Spleen (tissue), 11 donors: ENCODE results near the gene CTNNB1. TPM values are rescaled to one million over a fixed set of nuclear protein-coding genes. Genes with fewer than 3 reads are reported as not detected.

ENCODE experiments used
- DNase-seq: peaks from one replicate; pipeline ENCODE4 v3.0.0-alpha.2; 2020
- H3K27ac ChIP-seq, 8 donors: fragments of 200-600 bp; sonication (generic) in 7 of 8; 1 replicate in 4 of 8; 2 replicates in 4 of 8; pipeline versions ENCODE4 v1.5.0 to v1.8.0; 2016 to 2021; ENCODE audit warnings: inconsistent platforms in 4 of 8, mild to moderate bottlenecking in 4 of 8, moderate library complexity in 1 of 8
- H3K27me3 ChIP-seq, 7 donors: fragments of 200-600 bp; sonication (generic) in 6 of 7; replicated peaks in 1 of 7; 1 replicate in 4 of 7; 2 replicates in 3 of 7; pipeline versions ENCODE4 v1.5.0 to v1.8.0; 2016 to 2021; ENCODE audit warnings: inconsistent platforms in 3 of 7, mild to moderate bottlenecking in 1 of 7
- H3K36me3 ChIP-seq, 6 donors: fragments of 200-600 bp; sonication (generic) in 5 of 6; 1 replicate in 4 of 6; 2 replicates in 2 of 6; pipeline versions ENCODE4 v1.5.0 to v1.8.0; 2016 to 2021; ENCODE audit warnings: inconsistent platforms in 2 of 6
- H3K4me1 ChIP-seq, 6 donors: fragments of 200-600 bp; sonication (generic) in 5 of 6; 1 replicate in 3 of 6; 2 replicates in 3 of 6; pipeline versions ENCODE4 v1.5.0 to v1.8.0; 2016 to 2021; ENCODE audit warnings: inconsistent platforms in 3 of 6
- H3K4me3 ChIP-seq, 8 donors: fragments of 200-600 bp; sonication (generic) in 7 of 8; 1 replicate in 4 of 8; 2 replicates in 4 of 8; pipeline versions ENCODE4 v1.5.0 to v1.8.0; 2016 to 2021; ENCODE audit warnings: inconsistent platforms in 4 of 8, mild to moderate bottlenecking in 4 of 8, moderate library complexity in 2 of 8
- H3K9me3 ChIP-seq, 8 donors: fragments of 200-600 bp; sonication (generic) in 7 of 8; 1 replicate in 4 of 8; 2 replicates in 4 of 8; pipeline versions ENCODE4 v1.5.0 to v1.8.0; 2016 to 2021; ENCODE audit warnings: inconsistent platforms in 4 of 8
- POLR2A ChIP-seq, 3 donors: fragments of 450-650 bp; IDR thresholded peaks; one replicate each; pipeline ENCODE4 v1.5.1; 2017; ENCODE audit warnings: antibody characterized with exemption in 3 of 3, mild to moderate bottlenecking in 1 of 3
- POLR2AphosphoS5 ChIP-seq, 3 donors: sonication (generic); formaldehyde crosslinking; IDR thresholded peaks; one replicate each; pipeline ENCODE4 v1.5.1; 2017; ENCODE audit warnings: antibody characterized with exemption in 3 of 3
- WGBS, 5 donors: extraction: QIAGEN DNeasy Blood & Tissue Kit in 3 of 5; methylation state at CpG; one replicate each; pipeline versions ENCODE4 v1.1.5 to v1.1.7; 2013 to 2018; 5-methylcytosine and 5-hydroxymethylcytosine counted together
- intact Hi-C: fragments of 100-400 bp; cut with DNase I; formaldehyde crosslinking; loops from one replicate; pipeline ENCODE4 v1.15.0; 2023; ENCODE audit warnings: low total_unique reads
- polyA plus RNA-seq, 3 donors: library from polyadenylated mRNA; stranded (reverse); fragments of 200-250 nt; gene quantifications; one replicate each; pipeline ENCODE4 v1.2.1, GENCODE V29; 2013
- total RNA-seq, 7 donors: library from RNA; depleted of rRNA in 3 of 7; stranded (reverse); fragments of >200 nt in 3 of 7; fragmentation: NEBNext Ultra II Directional in 4 of 7; extraction: Animal tissue kit (Norgen Biotek cat#: 25700) in 4 of 7; gene quantifications; one replicate each; pipeline versions ENCODE4 v1.1.0 to v1.2.1, GENCODE V29; 2016 to 2021
- TF ChIP-seq, protein P1 (sequence below), 11 experiments: fragments of 200-600 bp in 7 of 11; fragments of 450-650 bp in 4 of 11; sonication (generic) in 4 of 11; IDR thresholded peaks in 8 of 11; conservative IDR thresholded peaks in 3 of 11; 1 replicate in 7 of 11; 2 replicates in 4 of 11; pipeline versions ENCODE4 v1.4.0 to v1.8.0; 2016 to 2021; ENCODE audit warnings: antibody characterized with exemption in 11 of 11, inconsistent platforms in 4 of 11, mild to moderate bottlenecking in 1 of 11
- donor health status: healthy with polysubstance abuse.
- donor health status: DM: no; HTN: no; CAD: no; lungs with moderate emphysema.
- donor health status: DM: no; HTN: no; CAD: no.
- donor health status: Bipolar disorder and iron deficiency.
- donor health status: healthy.
- donor health status: DM: no; HTN: no; CAD: no.
- donor health status: DM: yes; HTN: yes; CAD: no.

CTNNB1 gene
- total and polyA plus RNA-seq, 10 donors = 48.6 to 347 (median 257) TPM

DNA sequence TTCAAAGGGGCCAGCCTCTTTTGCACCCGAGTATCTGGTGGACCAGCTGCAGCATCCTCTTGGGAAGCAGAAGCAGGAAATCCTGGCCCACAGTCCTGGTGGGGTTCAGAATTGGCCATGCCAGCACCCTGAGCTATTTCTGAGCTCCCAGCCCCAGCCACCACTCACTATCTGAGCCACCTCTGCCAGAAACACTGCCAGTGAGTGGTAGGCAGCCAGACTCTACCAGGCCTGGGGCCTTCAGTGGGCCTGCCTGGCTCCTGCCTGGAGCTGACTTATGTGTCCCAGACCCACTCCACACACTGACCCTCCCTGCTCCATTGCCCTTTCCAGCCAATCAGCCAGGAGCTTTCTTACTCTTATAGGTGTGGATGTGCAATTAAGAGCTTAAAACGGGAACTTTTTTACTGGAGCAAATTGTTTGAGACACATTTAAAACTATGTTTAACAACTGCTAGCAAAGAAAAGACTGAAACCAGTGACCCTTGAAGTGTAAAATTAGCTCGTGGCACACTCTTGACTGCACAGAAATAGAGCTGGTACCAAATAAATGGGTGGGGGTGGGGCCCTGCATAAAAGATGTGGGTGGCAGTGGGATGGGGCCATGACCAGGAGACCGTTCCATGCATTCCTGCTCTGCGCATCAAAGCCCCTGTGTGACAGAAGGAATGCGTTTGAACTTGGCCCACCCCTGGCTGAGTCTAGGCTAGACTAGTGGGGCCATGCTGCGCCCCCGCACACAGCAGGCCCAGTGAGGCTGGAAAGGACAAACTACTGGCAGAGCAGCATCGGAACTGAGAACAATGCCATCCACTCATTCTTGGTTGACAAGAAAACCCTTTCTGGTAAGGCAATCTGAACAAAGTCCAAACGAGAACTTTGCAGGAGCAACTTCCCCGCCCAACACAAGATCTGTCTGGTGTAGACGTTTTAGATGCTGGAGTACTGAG is 48.0 kb downstream of the CTNNB1 start:
- DNase-seq = no peak
- no peak for TF ChIP-seq POLR2A (IDR thresholded peaks at IDR 0.05)
- TF ChIP-seq POLR2AphosphoS5 (IDR thresholded peaks at IDR 0.05) = no peak
- TF ChIP-seq, protein P1, sequence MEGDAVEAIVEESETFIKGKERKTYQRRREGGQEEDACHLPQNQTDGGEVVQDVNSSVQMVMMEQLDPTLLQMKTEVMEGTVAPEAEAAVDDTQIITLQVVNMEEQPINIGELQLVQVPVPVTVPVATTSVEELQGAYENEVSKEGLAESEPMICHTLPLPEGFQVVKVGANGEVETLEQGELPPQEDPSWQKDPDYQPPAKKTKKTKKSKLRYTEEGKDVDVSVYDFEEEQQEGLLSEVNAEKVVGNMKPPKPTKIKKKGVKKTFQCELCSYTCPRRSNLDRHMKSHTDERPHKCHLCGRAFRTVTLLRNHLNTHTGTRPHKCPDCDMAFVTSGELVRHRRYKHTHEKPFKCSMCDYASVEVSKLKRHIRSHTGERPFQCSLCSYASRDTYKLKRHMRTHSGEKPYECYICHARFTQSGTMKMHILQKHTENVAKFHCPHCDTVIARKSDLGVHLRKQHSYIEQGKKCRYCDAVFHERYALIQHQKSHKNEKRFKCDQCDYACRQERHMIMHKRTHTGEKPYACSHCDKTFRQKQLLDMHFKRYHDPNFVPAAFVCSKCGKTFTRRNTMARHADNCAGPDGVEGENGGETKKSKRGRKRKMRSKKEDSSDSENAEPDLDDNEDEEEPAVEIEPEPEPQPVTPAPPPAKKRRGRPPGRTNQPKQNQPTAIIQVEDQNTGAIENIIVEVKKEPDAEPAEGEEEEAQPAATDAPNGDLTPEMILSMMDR (IDR thresholded peaks at IDR 0.05 in 8 of 11, conservative IDR thresholded peaks at IDR 0.05 in 3 of 11) = no peak
- Histone ChIP-seq H3K36me3 (peaks cover 0 to 30% (median 4%) of the 10 kb centered on the region in 6 donors), H3K9me3 (no peaks in the 10 kb centered on the region), H3K27me3 (no peaks in the 10 kb centered on the region), H3K4me3 (no peak overlapping the region), H3K27ac (no peak overlapping the region), H3K4me1 (peaks cover 0 to 10% (median 0%) of the 10 kb centered on the region in 6 donors)
- 81 to 87% (median 86%) methylated on average over 12 of the region's 12 CpGs for WGBS, 5 donors
- intact Hi-C loops = no loop called here

DNA sequence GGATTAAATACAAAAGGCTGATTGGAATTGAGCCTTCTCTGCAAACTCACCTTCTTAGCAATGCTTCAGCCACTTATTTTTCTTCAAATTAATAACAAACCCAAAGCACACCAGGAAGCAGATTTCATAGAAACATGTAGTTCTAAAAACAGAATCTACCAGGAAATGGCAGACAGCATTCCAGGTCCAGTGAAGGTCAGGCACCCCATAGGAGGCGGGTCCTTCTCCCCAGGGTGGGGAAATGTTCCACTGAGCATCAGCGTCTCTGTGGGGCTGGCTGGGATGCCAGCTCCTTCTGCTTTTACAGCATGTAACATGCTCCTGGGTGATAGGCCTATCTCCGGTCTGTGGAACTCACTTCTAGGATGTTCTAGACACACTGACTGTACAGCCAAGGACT is 49.2 kb downstream of the CTNNB1 start:
- WGBS, 5 donors = 57 to 74% (median 67%) methylated on average over 3 of the region's 3 CpGs
- Histone ChIP-seq H3K9me3 (no peaks in the 10 kb centered on the region), H3K27me3 (no peaks in the 10 kb centered on the region), H3K27ac (no peak overlapping the region), H3K4me3 (no peak overlapping the region), H3K4me1 (peaks cover 0 to 10% (median 0%) of the 10 kb centered on the region in 6 donors), H3K36me3 (peaks cover 0 to 27% (median 3%) of the 10 kb centered on the region in 6 donors)
- no peak for DNase-seq
- TF ChIP-seq, protein P1 (IDR thresholded peaks at IDR 0.05 in 8 of 11, conservative IDR thresholded peaks at IDR 0.05 in 3 of 11) = no peak
- no peak for TF ChIP-seq POLR2A (IDR thresholded peaks at IDR 0.05)
- TF ChIP-seq POLR2AphosphoS5 (IDR thresholded peaks at IDR 0.05) = no peak
- intact Hi-C loops = no loop called here

DNA sequence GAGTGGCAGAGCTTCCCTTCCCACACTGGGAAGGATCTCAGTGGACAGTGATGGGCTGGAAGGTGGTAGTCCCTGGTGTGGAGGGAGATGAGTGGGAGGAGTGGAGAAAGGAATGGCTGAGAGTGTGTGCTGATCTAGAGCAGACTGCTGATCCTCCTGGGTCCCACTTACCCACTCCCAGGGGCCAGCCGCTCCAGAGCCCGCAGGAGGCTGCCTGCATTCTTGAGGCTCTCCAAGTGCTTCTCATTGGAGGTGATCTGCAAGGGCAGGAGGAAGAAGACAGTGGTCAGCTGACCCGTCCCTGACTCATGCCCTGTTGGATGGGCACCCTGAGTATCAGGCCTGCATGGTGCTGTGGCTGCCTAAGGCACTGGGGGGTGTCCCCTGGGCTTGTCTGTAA is 50.0 kb downstream of the CTNNB1 start:
- TF ChIP-seq, protein P1 (IDR thresholded peaks at IDR 0.05 in 8 of 11, conservative IDR thresholded peaks at IDR 0.05 in 3 of 11) = no peak
- TF ChIP-seq POLR2A (IDR thresholded peaks at IDR 0.05) (no peak), POLR2AphosphoS5 (IDR thresholded peaks at IDR 0.05) (no peak)
- H3K27ac ChIP-seq = no peak overlapping the region
- H3K4me3 ChIP-seq = no peak overlapping the region
- WGBS, 5 donors = 91 to 98% (median 95%) methylated on average over 3 of the region's 3 CpGs
- H3K9me3 ChIP-seq = no peaks in the 10 kb centered on the region
- peaks cover 0 to 10% (median 0%) of the 10 kb centered on the region in 6 donors for H3K4me1 ChIP-seq
- DNase-seq = no peak
- H3K27me3 ChIP-seq = no peaks in the 10 kb centered on the region
- intact Hi-C loops = no loop called here
- peaks cover 0 to 22% (median 3%) of the 10 kb centered on the region in 6 donors for H3K36me3 ChIP-seq

DNA sequence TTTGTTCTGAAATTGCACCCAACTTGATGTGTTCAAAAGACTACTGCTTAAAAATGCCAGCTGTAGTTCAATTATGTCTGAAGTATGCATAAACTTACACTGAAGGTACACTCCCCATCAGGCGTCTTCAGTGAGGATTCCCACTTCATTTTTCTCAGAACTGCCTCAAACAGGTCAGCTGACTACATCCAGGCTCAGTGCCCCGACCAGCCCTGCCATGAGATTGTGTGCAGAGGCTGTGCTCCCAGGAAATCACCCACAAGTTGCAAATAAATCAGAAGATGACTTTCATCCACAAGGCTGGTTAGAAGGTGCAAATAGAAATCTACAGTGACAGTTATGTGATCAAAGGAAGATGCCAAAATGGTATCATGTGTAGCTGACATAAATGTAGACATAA is 51.5 kb downstream of the CTNNB1 start:
- intact Hi-C loops = no loop called here
- 79 to 93% (median 83%) methylated on average over 2 of the region's 2 CpGs for WGBS, 5 donors
- no peak overlapping the region for H3K4me3 ChIP-seq
- H3K36me3 ChIP-seq = peaks cover 0 to 7% (median 0%) of the 10 kb centered on the region in 6 donors
- no peak for TF ChIP-seq POLR2A (IDR thresholded peaks at IDR 0.05)
- H3K27me3 ChIP-seq = no peaks in the 10 kb centered on the region
- H3K4me1 ChIP-seq = peaks cover 0 to 10% (median 0%) of the 10 kb centered on the region in 6 donors
- H3K27ac ChIP-seq = no peak overlapping the region
- H3K9me3 ChIP-seq = no peaks in the 10 kb centered on the region
- DNase-seq = no peak
